SW480 (cell line): ENCODE measurements around the gene TMEM186.
"Not testable (repeated sequence)": the region's sequence is repeated elsewhere in the genome, so short reads cannot be mapped to it uniquely, and the experiment has no call there.

ENCODE experiments used
- DNase-seq: peaks from one replicate; pipeline ENCODE4 v3.0.0-alpha.2; 2016; ENCODE audit warnings: low spot score

The TMEM186 gene

GRCh38 chr16:8812162-8812843 is 14.9 kb upstream of the TMEM186 start:
- no peak for DNase-seq

DNA sequence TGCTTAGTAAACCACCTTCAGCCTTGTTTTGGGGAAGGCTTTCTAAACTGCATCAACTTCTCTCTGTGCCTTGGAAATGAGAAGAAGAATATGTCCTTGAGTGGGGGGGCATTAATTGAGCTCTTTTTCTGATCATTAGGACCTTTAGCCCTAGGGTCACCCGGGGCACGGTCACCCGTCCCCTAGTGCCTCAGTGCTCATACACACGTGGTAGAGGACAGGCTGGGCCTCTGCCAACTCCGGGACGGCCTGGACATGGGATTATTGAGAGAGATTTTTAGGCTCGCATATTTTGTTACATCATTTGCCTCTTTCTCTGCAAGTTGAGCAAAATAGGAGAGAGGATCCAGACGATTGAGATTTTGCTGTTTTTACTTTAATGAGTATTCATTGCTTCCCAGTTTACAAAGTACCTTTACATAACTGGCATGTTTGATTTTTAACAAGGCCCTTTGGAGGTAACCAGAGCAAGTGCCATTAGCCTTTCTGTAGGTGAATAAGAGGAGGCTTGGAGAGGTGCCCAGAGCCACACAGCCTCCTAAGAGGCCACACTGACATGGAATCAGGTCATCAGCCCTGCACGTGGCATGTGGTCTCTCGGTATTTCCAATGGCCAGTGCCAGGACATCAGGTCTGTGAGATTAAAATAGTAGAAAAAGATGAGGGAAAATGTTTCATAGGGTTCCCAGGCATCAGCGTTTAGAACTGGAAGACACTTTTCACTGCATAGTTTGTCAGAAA is 11.3 kb upstream of the TMEM186 start:
- DNase-seq = no peak

DNA sequence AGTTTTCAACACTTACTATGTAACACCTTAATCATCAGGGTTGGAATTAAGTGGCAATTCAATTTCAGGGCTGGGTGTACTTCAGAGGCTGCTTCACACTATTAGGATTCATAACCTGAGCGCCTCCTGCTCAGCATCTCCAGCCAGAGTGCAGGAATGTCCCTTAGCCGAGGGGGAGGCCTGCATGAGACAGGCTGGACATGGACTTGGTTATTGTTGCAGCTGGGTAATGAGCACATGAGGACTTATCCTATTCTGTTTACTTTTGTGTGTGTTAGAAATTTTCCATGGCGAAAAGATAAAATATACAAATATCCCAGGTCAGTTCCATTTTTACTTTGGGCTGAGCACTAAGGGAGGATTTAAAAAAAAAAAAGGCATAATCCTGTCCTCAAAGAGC is 10.6 kb upstream of the TMEM186 start:
- DNase-seq = no peak

DNA sequence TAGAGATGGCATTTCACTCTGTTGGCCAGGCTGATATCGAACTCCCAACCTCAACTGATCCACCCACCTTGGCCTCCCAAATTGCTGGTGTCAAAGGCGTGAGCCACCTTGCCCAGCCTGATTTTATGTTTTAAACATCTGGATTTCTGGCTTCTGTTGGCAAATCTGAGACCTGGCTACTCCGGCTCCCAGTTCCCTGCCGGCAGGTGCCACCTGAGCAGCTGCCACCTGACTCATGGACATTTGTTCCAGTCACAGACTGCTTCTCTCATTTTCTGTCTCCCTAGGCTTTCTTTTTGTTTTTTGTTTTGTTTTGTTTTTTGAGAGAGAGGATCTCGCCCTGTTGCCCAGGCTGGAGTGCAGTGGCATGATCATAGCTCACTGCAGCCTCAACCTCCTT is 9.8 kb upstream of the TMEM186 start:
- DNase-seq = no peak

- DNase-seq = no peak
Observed at GRCh38 chr16:8806272-8806983, 9.0 kb upstream of the TMEM186 start.

DNA sequence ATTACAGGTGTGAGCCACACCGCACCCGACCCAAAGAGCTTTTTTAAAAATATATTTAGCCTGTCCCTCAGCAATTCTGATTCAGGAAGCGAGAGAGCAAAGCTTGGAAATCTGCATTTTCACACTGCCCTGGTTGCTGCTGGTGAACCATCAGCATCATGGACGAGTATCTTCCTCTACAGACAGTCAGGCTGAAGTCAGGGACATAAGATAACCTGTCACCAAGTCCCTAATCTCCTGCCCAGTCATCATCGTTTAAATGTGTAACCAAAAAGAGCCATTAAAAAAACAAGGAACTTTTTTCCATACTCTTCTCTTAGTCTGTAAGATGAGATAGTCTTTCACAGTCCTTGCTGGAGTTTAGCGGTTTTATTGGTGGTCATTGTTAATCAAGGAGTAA is 6.9 kb upstream of the TMEM186 start:
- no peak for DNase-seq

DNA sequence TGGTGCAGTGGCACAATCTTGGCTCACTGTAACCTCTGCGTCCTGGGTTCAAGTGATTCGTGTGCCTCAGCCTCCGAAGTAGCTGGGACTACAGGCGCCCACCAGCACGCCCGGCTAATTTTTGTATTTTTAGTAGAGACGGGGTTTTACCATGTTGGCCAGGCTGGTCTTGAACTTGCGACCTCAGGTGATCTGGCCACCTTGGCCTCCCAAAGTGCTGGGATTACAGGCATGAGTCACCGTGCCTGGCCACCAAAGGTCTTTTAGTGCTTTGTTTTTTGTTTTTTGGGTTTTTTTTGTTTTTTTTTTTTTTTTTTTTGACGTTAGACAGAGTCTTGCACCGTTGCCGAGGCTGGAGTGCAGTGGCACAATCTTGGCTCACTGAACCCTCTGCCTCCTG is 6.3 kb upstream of the TMEM186 start:
- DNase-seq = not testable (repeated sequence)

DNA sequence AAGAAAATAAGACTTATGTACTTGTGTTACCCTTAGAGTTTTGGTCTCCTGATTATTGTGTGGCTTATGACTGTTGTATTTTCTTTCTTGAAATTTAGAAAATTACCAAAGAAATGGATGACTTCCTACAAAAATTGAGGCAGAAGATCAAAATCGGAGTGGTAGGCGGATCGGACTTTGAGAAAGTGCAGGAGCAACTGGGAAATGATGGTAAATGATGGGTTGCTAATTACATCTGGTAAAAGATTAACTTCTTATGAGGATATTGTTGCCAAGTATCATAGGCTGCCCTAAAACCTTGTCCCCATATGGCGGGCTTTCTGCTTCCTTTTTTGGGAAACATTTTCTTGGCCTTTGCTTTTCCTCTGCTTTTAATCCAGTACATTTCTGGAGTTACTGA is 4.3 kb upstream of the TMEM186 start:
- no peak for DNase-seq

DNA sequence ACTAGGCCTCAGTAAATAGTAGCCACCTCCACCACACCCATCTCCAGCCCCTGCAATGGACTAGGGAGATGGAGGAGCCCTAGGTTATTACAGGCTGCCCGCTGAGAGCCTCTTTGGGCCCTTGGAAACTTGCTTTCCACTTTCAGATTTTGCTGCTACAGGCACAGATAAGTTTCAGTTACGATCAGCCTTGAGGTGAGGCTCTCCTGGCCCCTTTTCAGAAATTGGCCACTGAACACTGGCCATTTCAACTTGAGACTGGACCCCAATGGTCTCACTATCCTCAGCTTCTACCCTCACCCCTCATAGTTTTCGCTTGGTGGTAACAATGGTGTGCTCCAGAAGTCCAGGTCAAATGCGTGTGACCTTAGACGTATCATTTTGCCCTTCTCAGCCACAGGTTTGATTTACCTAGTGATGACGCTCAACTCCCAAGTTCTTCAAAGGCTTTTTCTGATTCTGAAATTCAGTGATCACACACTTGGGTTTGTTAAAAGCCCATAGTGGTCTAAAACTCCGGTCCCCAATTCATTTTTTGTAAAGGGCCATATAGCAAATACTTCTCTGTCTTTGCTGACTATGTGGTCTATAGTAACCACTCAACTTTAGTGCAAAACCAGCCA is 1.2 kb upstream of the TMEM186 start:
- DNase-seq = no peak

DNA sequence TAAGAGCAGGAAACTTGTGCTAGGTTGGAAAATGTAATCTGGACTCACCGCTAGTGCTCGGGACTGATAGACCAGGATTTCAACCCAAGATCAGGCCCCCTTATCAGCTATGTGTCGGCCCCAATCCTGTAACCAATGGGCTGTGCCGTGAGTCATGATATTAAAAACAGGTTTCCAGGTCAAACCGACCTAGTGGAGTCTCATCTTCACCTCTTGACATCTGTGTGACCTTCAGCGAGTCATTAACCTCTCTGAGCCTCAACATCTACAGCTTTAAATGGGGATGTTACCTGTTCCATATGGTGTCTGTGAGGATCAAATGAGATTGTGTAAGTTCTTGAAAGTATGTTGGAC is 712 bp upstream of the TMEM186 start:
- DNase-seq = peak; percentile 11

GRCh38 chr16:8796469-8797363 is 723 bp downstream of the TMEM186 start:
- DNase-seq = no peak

- DNase-seq = no peak
Observed at GRCh38 chr16:8795818-8796217, 1.6 kb downstream of the TMEM186 start.

GRCh38 chr16:8795091-8795490 is 2.3 kb downstream of the TMEM186 start:
- DNase-seq = no peak

DNA sequence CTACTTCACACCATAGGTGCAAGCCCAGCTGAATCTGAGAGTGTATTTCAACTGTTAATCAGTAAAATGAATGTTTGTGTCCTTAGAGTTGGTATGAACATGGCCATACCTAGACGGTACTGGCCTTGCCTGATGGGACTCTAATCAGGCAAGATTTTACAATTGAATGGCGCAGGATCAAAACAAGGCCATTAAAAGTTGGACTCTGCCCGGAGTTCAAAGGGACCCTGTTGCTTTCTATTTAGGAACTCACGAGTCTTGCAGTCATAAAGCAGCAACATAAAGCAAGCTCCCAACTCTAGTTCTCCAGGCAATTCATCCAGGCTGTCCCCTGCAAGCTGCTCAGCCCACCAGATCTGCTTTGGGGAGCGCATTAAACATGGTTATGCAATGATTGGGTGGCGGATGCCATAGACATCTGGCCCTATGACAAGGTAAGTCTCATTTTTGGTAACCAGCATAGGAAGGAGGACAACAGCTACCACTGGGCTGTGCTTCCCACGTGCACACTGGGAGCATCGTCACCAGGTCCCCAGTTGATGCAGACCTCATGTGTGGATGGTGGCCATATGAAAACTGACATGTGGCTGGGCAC is 8.8 kb downstream of the TMEM186 start:
- DNase-seq = peak; percentile 64

DNA sequence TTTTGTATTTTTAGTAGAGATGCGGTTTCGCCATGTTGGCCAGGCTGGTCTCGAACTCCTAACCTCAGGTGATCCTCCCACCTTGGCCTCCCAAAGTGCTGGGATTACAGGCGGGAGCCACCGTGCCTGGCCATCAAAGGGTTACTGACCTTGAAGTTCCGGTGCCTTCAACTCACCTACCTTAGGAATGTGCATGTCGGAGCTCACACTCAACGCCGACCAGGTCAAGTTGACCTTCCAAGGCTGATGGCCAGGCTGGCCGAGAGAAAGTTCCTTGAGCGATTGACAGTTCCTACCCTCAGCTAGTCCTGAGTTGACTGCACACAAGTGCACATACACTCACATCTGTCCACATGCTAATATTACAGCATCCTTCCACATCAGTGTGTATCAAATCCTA is 11.1 kb downstream of the TMEM186 start:
- not testable (repeated sequence) for DNase-seq

DNA sequence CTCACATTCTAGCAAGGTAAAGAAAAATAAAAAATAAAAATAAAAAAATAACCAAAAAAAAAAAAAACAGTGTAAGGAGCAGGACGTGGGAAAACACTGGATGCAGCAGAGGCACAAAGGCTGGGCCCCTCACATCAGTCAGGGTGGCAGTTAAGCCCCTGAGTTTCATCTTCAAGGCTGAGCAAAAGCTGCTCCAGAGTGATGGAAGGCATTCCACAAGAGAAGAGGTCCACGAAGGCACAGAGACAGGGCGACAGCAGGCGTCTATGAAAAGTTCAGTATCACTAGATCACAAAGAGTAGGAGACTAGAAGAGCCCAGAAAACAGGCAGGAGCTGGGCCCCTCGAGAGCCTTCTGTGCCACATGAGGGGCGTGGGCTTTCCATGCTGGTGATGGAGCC is 12.0 kb downstream of the TMEM186 start:
- no peak for DNase-seq

- DNase-seq = no peak
Observed at GRCh38 chr16:8782673-8783072, 14.8 kb downstream of the TMEM186 start.

DNA sequence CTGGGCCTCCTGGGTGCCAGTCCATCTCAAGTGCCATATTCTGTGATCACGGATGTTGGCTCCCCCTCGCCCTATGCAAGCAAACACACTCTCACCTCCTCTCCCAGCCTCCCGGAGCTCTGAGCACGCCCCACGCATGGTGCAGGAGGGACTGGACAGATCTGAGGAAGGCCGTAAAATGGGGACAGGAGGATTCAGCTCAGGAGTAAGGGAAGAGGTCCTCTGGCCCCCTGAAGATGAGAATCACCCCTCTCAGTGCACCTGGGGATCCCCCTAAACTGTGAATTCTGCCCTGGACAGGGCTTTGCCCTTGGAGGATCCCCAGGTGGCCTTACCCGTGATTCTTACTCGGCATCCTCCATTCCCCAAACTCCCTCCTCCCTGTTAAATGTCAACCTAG is 15.6 kb downstream of the TMEM186 start:
- DNase-seq = no peak

DNA sequence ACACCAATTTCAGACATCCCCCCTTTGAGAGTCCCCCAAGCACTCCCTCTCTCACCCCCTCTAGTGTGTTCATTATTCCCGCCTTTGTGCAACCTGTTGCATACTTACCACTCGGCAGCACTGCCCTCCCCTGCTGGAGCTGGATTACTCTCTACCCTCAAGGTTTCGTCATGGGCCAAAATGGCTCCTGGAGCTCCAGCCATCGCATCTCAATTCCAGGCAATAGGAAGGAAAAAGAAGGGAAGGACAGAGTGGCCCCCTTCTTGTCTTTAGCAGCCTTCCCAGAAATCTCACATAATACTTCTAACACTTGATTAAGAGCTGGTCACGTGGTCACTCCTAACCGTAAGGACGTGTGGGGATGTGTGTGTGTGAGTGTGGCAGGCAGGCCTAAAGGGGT is 20.2 kb downstream of the TMEM186 start:
- DNase-seq = no peak

- no peak for DNase-seq
Observed at GRCh38 chr16:8776129-8776584, 21.3 kb downstream of the TMEM186 start.

DNA sequence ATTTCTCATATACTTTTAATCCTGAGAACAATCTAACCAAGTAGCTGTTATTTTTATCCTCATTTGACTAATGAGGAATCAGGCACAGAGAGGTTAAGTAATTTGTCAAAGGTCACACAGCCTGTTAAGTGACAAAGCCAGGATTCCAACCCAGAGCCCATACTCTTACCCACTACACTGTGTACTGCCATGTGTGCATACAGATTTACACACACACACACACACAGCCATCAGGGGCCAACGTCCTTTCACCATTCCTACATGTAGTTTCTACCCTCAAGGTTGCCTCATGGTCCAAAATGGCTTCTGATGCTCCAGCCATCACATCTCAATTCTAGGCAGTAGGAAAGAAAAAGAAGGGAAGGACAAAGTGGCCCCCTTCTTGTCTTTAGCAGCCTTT is 22.1 kb downstream of the TMEM186 start:
- no peak for DNase-seq
